ENCODE data around the gene FIBP.

- TF ChIP-seq EZH2phosphoT487 (IDR thresholded peaks at IDR 0.05; ENCODE audit: insufficient read depth, low read depth) (no peak), EZH2 (IDR thresholded peaks at IDR 0.05; ENCODE audit: insufficient read depth, poor library complexity, severe bottlenecking) (no peak)
Measured at GRCh38 chr11:65883786-65884715, 4.2 kb downstream of the FIBP start.

Data from GM23248 (cell line).